ENCODE results near the gene SKI.

The SKI gene

DNA sequence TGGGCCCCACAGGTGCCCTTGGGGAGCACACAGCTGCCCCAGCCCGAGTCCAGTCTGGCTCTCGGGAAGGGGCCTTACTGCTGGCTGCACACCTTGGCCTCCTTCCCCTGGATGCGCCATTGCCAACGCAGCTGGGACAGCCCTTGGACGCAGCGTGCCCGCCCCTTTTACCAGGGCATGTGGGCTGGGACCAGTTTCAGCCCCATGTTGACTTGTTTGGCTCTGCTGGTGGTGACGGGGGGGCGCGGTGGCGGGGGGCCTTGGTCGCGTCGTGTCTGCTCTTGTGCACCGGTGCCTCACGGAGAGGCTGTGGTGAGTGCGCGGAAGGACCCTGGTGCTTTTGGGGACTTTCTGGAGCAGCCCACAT is 19.6 kb downstream of the SKI start:
- no peak for DNase-seq (ENCODE audit: low read depth)
- H3K4me3 ChIP-seq (ENCODE audit: low read depth, low read length): no peak overlapping the region
- TF ChIP-seq MYC (IDR thresholded peaks at IDR 0.05; ENCODE audit: low read depth, low read length) (no peak), POLR2A (IDR thresholded peaks at IDR 0.05; ENCODE audit: extremely low read depth, insufficient read length) (no peak)
- TF ChIP-seq, protein P1, sequence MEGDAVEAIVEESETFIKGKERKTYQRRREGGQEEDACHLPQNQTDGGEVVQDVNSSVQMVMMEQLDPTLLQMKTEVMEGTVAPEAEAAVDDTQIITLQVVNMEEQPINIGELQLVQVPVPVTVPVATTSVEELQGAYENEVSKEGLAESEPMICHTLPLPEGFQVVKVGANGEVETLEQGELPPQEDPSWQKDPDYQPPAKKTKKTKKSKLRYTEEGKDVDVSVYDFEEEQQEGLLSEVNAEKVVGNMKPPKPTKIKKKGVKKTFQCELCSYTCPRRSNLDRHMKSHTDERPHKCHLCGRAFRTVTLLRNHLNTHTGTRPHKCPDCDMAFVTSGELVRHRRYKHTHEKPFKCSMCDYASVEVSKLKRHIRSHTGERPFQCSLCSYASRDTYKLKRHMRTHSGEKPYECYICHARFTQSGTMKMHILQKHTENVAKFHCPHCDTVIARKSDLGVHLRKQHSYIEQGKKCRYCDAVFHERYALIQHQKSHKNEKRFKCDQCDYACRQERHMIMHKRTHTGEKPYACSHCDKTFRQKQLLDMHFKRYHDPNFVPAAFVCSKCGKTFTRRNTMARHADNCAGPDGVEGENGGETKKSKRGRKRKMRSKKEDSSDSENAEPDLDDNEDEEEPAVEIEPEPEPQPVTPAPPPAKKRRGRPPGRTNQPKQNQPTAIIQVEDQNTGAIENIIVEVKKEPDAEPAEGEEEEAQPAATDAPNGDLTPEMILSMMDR (IDR thresholded peaks at IDR 0.05; ENCODE audit: low read depth, low read length): no peak
- TF ChIP-seq, protein P2, sequence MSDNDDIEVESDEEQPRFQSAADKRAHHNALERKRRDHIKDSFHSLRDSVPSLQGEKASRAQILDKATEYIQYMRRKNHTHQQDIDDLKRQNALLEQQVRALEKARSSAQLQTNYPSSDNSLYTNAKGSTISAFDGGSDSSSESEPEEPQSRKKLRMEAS (IDR thresholded peaks at IDR 0.05; ENCODE audit: low read depth, low read length): no peak

DNA sequence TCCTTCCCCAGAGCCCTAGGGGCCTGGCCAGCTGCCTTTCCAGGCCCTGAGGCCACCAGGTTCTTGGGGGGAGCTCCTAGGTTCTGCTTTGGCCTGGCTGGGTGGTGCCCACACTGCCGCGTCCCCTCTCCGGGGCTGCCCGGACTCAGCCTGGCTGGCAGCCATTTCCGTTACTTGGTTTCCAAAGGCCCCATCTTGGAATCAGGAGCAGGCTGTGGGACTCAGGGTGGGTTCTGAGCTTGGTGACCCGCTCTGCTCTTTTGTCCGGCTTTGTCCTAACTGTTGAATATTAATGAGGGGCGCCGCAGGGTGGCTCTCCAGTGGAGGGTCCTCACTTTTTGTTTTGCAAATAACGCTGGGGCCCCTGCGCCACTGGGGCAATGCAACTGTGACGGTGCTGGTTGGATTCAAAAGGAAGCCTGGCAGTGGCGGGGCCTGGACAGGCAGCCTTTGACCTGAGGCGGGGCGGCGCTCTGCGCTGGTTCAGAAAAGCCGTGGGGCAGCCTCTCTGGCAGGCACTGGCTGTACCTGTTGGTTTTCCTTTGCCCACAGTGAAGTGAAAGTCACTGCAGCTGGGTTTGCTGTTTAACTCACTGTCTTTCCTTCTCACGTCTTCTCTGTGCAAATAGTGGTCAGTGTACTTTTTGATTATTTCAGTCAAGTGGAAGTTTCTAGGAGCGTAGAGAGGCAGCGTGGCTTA is 20.2 kb downstream of the SKI start:
- no peak overlapping the region for H3K4me3 ChIP-seq (ENCODE audit: low read depth, low read length)

DNA sequence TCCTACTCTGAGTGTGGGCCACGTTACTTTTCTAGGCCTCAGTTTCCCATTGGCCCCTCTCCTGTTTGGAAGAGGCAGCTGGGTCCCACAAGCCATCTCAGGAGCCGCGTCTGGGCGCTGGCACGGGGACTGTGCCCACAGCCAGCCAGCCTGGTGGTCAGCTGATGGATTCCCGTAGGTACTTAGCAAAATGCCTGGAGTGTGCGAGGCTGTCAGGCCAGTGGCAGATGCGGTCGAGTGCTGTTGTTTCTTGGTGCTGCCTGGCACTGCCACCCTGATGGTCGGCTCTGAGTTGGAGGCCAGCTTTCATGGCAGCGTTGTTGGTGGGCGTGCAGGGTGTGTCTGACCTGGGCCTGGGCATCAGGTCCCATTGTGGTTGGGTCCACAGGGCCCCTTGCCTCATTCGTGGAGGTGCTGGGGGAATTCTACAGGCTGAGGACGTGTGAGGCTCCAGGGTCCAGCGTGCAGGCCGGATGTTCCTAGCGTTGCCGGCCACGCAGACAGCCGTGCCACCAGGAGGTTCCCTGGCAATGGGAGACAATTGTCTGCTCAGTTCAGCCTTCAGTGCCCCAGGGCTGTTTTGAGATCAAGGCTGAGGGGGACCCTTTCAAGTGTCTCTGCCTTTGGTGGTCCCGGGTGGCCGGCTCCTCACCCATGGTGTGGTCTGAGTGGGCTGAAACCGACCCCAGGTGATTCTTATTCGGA is 20.9 kb downstream of the SKI start:
- H3K4me3 ChIP-seq (ENCODE audit: low read depth, low read length): no peak overlapping the region
- no peak for DNase-seq (ENCODE audit: low read depth)
- TF ChIP-seq POLR2A (IDR thresholded peaks at IDR 0.05; ENCODE audit: extremely low read depth, insufficient read length): no peak
- no peak for TF ChIP-seq MYC (IDR thresholded peaks at IDR 0.05; ENCODE audit: low read depth, low read length)
- TF ChIP-seq, protein P1 (IDR thresholded peaks at IDR 0.05; ENCODE audit: low read depth, low read length): no peak
- TF ChIP-seq, protein P2 (IDR thresholded peaks at IDR 0.05; ENCODE audit: low read depth, low read length): no peak

More for the DNA sequence above, 20.2 kb downstream of the SKI start:
- DNase-seq (ENCODE audit: low read depth): no peak
- no peak for TF ChIP-seq MYC (IDR thresholded peaks at IDR 0.05; ENCODE audit: low read depth, low read length)
- no peak for TF ChIP-seq POLR2A (IDR thresholded peaks at IDR 0.05; ENCODE audit: extremely low read depth, insufficient read length)
- TF ChIP-seq, protein P1 (IDR thresholded peaks at IDR 0.05; ENCODE audit: low read depth, low read length): no peak
- TF ChIP-seq, protein P2 (IDR thresholded peaks at IDR 0.05; ENCODE audit: low read depth, low read length): no peak

DNA sequence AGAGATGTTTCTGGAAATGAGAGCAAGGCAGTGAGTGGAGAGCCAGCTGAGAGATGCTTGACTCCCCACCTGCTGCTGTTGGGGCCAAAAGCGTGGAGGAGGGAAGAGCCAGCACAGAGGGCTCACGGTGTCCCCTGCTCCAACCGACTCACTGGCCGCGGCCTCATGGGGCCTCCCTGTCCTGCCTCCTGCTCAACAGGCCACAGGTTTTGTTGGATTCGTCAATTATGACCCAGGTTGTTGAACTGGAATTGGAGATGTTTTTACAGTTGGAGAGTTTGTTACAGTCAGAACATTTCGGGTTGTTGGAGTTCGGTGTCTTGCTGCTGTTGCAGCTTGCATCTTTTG is 21.4 kb downstream of the SKI start:
- no peak overlapping the region for H3K4me3 ChIP-seq (ENCODE audit: low read depth, low read length)
- no peak for DNase-seq (ENCODE audit: low read depth)
- TF ChIP-seq POLR2A (IDR thresholded peaks at IDR 0.05; ENCODE audit: extremely low read depth, insufficient read length) (no peak), MYC (IDR thresholded peaks at IDR 0.05; ENCODE audit: low read depth, low read length) (no peak)
- TF ChIP-seq, protein P1 (IDR thresholded peaks at IDR 0.05; ENCODE audit: low read depth, low read length): no peak
- TF ChIP-seq, protein P2 (IDR thresholded peaks at IDR 0.05; ENCODE audit: low read depth, low read length): no peak

DNA sequence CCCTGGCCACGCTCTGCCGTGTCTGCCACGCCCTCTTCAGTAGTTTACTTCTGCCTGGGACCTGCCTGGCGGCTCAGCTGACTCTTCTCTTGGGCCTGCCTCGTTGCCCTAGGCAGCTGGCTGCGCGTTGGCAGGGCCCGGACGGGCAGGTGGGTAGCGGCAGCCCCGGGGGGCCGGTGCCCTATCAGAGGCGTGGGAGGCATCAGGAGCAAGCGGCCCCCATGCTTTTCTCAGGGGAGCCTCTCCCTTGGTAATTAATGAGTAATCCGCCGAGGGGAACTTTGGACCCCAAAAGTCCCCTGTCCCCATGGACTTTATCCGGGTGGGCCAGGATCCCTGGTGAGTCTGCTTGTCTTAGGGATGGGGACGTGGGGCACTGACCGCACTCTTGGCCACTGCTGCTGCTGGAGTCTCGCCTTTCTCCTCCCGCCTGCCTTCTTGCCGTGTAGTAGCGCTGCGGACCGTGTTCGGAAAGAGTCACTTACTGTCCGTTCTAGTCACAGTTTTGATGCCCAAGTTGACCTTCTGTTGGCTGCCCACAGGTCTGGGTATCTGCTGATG is 22.7 kb downstream of the SKI start:
- no peak for TF ChIP-seq MYC (IDR thresholded peaks at IDR 0.05; ENCODE audit: low read depth, low read length)
- no peak for TF ChIP-seq POLR2A (IDR thresholded peaks at IDR 0.05; ENCODE audit: extremely low read depth, insufficient read length)
- TF ChIP-seq, protein P2 (IDR thresholded peaks at IDR 0.05; ENCODE audit: low read depth, low read length): no peak
- TF ChIP-seq, protein P1 (IDR thresholded peaks at IDR 0.05; ENCODE audit: low read depth, low read length): no peak
- H3K4me3 ChIP-seq (ENCODE audit: low read depth, low read length): no peak overlapping the region
- DNase-seq (ENCODE audit: low read depth): no peak
